ENCODE data around the gene GPR15LG. TPM values are rescaled to one million over a fixed set of nuclear protein-coding genes. Genes with fewer than 3 reads are reported as not detected.

GPR15LG gene
- polyA plus RNA-seq, 3 donors = 0.43 to 0.97 (median 0.78) TPM

DNA sequence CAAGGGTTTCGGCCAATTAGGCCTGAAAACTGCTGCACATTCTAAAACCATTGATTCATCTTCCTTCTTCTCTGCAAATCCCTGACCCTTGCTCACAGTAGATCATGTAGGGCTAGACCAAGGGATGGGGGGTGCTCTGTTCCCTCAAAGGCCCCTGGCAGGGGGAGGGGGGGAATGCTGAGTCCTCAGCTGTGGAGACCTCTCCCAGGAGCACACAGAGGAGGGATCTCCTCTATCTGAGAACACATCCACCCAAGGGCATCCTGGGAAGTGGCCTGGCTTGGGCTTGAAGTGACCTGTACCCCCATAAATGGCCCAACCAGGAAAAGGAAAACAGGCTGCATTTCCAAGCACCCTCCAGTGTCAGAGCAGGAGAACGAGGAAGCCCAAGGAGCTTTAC lies 19.7 kb downstream of the GPR15LG start:
- no peak for DNase-seq

DNA sequence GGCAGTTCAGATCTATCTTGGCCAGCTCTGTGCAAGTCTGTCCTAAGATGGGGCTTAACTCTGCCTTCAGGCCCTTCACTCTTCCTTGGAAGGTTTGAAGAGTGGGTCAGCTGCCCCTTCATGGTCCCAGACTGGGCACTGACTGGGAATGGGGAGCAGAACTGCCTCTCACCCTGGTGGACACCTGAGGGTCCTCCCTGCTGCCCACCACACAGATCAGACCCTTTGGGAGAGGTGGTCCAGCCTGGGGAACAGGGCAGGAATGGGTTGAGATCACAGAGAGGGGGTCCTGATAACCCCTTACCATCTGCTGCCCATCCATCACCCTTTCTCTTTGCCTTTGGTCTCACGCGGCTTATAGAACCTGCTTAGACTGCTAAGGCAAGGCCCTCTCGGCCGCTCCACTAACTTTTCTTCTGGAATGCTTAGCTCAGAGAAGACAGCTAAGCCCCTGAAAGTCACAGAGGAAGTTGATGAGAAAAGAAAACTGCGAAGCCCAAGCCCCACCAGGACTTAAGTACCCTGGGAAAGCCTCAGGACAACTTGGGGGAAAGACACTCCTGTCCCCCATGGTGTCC lies 20.3 kb downstream of the GPR15LG start:
- DNase-seq = no peak

DNA sequence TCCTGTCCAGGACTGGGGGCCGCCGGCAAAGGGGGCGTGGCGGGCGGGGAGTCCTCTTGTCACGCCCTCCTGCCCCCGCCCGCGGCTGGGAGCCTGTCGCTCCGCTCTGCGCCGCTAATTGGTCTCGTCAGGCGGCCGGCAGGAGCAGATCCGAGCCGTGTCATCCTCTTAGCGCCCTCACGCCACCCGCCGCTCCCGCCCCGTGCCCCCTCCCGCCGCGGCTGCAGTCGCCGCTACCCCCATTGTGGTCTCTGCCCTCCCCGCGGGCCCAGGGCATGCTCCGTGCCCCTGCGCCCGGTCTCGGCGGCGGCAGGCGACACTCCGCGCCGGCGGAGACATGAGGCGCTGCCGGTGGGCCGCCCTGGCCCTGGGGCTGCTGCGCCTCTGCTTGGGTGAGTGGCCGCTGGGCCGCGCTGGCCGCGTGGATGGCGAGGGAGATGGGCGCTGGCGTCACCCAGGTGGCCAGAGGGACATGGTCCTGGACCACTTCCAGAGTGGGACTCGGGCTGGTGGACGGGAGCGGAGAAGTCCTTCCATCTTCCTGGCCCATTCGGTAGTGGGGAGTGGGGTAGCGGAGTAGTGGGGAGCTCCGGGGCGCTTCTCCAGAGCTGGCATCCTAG lies 20.9 kb downstream of the GPR15LG start, which contains the start of gene CDHR1:
Gene CDHR1 (plus strand): TSS at position 114 of the 620 bp plus-strand sequence. CDS start 224 bp downstream, at position 338.
- DNase-seq = no peak

DNA sequence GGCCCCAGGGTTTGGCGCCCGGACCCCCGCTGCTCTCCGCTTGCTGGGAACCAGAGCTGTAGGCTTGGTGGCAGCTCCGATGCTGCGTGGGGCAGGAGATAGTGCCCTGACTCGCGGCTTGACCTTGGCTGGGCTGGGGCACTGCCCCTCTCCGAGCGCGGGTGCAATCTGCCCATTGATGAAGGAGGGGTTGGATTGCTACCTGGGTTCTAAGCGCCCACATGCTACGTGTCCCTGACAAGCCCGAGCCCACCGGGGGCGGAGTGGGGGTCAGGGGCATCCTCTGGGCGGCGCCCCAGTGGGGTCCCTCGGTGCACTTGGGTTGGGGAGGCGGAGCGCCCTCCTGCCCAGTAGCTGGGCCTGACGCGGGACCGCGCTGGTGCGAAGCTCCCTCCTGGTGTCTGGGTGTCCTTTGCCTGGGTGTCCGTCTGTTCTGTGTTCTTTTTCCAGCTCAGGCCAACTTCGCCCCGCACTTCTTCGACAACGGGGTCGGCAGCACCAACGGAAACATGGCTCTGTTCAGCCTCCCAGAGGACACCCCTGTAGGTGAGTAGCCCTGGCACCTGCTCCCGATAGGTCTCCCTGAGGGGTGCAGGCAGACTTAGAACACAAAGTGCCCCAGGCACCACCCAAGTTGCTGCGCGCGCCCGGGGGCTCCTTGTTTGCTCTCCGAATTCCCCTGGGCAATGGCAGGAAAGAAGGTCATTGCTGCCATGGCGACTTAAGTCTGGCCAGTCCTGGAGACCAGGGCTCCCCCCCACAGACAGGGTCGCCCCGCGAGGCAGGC lies 21.6 kb downstream of the GPR15LG start:
- no peak for DNase-seq

DNA sequence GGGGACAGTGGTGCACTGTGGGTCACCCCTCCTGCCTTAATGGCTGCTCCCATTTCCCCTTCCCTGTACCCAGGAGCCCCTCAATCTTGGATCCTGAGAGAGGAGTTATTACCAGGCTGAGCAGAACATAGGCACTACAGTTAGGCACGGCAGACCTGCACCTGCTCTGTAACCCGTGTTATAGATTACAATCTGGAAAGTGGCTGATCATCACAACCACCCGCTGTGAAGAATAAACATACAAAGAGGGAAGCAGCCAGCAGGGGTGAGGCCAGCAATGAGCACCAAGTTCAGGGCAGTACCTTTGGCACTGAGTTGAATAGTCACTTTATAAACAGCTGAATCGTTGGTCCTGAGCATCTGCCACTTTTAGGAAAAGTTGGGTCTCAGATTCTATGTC lies 22.5 kb downstream of the GPR15LG start:
- DNase-seq = no peak

DNA sequence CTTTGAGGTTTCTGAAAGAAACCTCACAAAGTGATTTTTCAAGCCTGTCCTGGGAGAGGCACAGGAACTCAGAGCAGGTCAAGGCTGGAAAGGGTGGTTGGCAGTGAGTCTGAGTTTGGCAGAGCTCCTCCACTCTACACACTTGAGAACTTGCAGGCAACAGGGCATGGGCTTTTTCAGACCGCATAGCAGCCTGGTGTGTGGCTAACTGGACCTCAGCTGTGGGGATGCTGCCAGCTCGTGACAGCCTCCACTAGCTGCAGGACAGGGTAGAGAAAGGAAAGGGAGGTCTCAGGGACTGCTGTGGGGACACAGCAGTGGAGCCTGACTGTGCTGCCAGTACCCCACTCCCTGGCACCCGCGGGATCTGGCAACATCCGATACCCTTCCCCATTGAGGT lies 23.3 kb downstream of the GPR15LG start:
- no peak for DNase-seq

DNA sequence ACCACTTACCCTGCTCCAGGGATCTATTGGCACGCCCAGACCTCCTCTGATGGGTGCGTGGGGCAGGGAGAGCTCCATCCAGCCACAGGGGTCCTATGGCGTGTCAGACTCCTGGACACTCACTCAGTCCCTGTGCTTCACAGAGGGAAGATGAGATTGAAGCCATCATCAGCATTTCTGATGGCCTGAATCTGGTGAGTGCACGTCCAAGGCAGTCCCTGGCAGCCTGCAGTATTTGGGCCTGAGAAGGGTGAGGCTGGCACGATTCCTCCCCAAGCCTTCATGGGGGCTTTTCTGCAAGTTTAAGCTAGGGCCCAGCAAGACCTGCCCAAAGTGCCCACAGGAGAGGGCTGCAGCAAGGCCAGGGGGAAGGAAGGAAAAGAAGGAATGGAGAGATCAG lies 24.0 kb downstream of the GPR15LG start:
- no peak for DNase-seq

DNA sequence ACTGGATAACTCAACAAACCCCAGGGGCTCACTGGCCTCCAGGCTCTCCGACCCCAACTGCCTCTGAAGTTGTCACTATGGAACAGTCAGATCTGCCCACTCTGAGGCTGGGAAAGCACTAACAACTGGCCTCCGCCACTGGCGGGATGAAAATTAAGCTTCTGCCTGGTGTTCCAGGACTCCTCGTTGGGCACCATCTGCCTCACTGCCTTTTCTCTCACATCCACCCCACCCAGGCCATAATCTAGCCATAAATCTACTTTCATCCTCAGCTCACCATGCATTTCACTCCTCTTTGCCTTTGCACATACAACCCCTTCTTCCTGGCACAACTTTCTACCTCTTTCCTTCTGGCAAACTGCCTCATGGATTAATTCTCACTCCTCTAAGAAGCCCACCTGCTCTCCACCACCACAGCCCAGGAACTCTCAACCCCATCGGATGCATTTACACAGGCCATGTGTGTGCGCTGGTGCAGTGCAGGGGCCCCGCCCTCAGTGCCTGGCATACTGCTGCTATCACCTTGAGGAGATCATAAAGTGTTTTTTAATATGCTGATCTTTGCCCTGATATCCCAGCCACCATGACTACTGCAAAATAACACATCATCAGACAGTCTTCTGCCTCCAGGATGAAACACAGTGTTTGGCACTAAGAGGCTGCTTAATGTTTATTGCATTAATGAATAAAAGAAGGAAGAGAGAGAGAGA lies 24.8 kb downstream of the GPR15LG start:
- DNase-seq = no peak

DNA sequence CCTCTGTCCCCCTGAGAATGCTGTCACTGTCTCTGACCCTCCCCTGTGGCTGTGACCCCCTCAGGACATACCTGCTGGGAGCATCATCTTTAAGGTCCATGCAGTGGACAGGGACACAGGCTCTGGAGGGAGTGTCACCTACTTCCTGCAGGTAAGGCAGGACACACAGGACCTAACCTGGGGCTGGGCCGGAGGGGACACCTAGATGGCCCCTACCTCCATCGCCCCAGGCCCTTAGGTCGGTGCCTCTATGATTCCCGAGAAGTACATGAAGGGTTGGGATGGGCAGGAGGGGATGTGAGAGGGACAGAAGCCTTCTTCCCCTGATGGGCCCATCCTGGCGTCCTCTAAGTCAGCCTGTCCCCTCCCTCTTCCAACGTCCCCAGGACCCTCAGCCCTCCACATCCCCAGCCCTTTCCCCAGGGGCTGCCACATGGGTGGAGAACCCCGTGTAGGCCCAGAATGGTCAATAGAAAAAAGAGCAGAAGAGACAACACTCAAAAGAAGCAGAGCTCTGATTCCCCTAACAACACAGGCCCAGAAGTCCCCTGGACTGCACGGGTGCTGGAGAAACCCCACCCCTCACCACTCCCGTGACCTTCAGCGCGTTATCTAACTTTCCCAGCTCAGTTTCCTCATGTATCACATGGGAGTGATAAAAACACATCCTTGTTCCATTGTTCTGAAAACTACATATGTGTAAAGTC lies 27.1 kb downstream of the GPR15LG start:
- DNase-seq = no peak

DNA sequence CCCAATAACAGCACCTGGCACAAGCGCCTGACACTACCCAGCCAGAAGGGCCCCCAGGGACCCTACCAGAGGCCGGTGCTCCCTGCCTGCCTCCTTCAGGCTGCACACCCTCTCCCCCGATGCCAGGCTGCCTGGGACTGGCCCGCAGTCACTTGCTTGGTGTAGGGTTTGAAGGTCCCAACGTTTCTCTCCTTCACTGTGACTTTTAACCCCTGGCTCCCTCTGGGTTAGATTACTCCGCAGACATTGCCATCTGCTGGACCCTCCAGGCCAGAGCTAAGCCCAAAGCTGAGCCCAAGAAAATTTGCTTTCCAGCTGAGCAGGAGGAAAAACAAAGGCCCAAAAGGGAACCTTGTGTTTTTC lies 27.6 kb downstream of the GPR15LG start:
- no peak for DNase-seq

DNA sequence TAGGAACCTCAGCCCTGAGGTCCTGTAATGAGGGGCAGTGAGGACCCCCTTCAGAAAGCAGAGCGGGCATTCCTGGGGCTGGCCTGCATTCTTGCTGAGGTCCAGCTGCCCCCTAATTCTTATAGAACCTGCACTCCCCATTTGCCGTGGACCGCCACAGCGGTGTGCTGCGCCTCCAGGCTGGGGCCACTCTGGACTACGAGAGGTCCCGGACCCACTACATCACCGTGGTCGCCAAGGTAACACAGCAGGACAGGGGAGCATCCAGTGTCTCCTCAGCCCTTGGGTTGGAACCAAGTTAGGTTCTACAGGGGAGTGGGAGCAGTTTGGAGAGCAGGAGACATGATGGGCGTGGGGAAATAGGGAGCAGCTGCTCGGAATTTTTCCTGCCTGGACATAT lies 28.1 kb downstream of the GPR15LG start:
- no peak for DNase-seq

DNA sequence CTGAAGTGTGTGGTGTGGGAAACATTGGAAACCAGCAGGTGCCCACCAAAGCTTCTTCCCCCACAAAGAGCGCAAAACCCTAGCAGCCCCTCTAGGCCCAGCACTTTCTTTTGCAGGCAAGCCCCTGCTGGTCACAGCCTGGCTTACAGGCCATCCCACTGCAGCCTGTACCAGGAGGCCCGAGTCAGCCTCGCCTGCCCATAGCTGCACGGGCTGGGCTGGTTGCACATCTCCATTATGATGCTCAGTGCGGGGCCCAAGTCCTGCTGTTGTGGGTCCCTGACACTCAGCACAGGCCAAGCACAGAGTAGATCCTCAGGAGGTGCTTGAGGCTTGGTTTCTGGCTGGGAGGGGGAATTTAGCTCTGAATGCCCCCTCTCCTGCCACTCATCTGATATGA lies 28.7 kb downstream of the GPR15LG start:
- no peak for DNase-seq

DNA sequence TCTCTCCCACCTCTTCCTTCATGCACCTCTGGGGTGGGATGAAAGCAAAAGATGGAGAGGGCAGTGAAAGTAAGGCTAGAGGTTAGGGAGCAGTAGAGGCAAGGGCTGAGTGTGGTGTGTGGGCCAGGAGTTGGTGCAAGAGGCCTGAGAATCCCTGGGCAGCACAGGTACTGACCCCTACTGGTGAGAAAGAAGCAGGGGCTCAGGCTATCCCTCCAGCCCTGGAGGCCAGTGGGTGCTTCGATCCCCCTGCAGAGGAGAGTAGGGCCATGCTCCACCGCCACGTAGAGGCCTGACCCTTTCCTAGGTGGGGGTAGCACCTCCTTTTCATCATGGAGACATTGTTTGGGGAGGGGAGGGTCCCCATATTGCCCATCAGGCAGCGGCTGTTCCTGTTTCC lies 30.5 kb downstream of the GPR15LG start:
- DNase-seq = no peak

DNA sequence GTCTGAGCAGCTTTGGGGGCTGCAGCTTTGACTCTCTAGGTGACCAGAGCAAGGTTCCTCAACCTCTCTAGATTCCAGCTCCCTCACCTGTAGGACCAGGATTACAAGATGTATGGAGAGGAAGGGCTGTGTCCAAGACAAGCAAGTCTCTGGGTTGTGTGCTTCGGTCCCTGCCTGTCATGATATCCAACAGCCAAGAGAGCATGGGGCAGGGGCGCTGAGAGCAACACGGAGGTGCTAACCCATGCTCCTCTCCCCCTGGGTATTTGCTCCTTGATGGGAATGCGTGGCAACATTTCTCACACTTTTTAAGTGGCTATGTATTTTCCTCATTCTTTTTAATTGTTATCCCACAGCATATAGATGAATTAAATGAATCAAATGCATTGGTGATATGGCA lies 31.0 kb downstream of the GPR15LG start:
- DNase-seq = no peak

DNA sequence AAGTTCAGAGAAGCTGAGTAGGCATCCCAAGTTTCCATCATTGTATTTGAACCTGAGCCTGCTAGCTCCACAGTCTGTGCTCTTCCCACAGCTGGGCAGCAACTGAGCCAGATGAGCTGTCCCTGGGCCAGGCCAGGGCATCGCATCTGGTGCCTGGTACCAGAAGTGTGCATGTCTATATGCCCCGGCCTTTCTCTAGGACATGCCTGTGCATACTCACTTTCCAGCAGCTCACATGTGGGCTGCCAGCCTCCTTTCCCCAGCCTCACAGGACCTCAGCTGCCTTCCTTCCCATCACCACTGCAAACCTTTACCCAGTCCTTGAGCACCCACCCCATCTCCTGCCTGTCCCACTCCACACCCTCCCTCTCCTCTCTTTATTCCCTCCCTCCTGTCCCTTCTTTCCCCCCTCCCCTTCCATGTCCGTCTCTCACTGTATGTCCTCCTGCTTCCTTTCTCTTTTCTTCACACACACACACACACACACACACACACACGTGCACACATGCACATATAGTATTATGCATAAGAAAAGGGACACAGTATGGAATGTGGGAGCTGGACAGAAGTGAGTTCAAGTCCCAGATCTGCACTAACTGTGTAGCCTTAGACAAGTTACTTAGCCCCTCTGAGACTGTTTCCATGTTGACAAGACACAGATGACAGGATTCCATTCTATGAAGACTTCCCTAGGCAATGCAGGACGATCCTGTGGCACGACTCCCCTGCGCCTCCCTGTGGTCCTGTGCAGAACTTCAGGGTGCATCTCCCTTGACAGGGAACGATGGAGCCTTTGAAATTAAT lies 31.6 kb downstream of the GPR15LG start:
- peak; percentile 15 for DNase-seq

DNA sequence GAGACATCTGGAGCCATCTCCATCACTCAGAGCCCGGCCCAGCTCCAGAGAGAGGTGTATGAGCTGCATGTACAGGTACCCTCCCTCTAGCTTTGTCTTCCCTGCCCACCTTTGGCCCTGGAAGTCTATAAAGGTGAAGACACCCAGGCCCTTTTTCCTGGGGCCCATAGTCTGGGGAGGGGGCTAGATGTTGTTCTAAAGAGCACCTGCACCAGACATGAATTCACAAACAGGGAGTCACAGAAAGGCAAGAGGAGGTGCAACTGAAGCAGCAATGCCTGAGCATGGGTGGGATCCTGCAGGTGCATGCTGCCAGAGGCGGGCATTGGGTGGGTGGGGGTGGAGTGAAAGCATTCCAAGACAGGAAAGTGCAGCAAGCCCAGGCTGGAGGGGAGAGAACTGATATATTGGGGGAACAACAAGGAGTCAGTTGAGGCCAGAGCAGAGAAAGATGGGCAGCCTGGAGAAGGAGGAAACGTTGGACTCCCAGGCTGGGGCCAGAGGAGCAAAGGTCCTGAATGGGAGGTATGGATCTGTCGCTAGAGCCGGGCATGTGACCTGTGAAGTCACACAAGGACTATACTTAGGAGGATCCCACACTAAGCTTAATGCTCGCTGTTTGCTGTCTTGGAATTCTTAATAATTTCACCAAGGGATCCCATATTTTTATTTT lies 32.4 kb downstream of the GPR15LG start:
- DNase-seq = no peak

DNA sequence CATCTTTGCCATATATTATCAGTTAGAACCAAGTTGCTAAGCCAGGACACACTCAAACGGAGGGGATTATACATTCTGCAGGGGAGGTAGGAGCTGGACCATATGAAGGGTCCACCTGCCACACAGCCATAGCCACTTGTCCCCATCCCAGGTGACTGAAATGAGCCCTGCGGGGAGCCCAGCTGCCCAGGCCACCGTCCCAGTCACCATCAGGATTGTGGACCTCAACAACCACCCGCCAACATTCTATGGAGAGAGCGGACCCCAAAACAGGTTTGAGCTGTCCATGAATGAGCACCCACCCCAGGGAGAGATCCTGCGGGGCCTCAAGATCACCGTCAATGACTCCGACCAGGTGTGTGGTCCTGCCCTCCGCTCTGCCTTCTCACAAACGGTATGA lies 34.4 kb downstream of the GPR15LG start:
- DNase-seq = no peak

DNA sequence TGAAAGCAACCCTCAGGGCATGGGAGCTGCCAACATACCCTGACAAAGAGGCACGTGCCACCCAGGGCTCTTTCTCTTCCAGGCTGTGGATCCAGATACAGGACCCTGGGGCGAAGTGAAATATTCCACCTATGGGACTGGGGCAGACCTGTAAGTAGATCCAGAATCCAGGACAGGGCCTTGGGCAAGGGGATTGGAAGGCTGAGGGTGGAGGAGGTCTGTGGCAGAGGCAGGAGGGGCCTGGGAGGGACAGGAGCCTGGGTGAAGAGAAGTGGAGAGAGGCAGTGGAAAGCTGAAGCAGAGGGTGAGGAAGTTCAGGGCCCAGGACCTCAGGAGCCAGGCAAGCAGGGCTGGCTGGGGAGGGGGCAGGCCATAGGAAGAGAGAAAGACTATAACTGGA lies 38.0 kb downstream of the GPR15LG start:
- DNase-seq = no peak

DNA sequence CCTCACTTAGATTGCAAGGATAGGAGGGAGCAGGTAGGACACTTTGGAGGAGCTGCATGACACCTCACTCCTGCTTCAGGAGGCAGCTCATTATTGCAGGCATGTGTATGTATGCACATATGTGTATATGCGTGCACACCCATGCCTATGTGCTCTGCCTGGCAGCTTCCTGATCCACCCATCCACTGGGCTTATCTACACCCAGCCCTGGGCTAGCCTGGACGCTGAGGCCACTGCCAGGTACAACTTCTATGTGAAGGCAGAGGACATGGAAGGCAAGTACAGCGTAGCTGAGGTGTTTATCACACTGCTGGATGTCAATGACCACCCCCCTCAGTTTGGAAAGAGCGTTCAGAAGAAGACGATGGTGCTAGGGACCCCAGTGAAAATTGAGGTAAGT lies 38.4 kb downstream of the GPR15LG start:
- DNase-seq = no peak

DNA sequence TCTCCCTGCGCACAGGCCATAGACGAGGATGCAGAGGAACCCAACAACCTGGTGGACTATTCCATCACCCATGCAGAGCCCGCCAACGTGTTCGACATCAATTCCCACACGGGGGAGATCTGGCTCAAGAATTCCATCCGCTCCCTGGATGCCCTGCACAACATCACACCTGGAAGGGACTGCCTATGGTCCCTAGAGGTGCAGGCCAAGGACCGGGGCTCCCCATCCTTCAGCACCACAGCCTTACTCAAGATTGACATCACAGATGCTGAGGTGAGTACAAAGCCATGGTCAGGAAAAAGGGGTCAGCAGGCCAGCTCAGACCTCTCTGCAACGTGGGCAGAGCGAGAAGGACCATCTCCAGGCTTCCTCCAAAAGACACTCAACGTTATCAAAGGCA lies 39.5 kb downstream of the GPR15LG start:
- DNase-seq = no peak
